Naive thymus-derived CD4-positive, alpha-beta T cell (primary cell): ENCODE measurements around the gene TMEM39B. TPM values are rescaled to one million over a fixed set of nuclear protein-coding genes. Genes with fewer than 3 reads are reported as not detected.
"Not testable (repeated sequence)": the region's sequence is repeated elsewhere in the genome, so short reads cannot be mapped to it uniquely, and the experiment has no call there.

Experiments used
- ATAC-seq: fragments of 150-1000 bp; cut with Tn5 transposase; 2 replicates; pipeline ENCODE4 v1.10.0; 2021; ENCODE audit warnings: mild to moderate bottlenecking, moderate library complexity
- CTCF ChIA-PET: fragments of 350-600 bp; sonication (Branson Sonifier 250); formaldehyde crosslinking; loops from one replicate; lab custom pipeline; 2021; ENCODE audit warnings: antibody characterized with exemption; lab: Charles Lee
- POLR2A ChIA-PET: fragments of 350-600 bp; sonication (Branson Sonifier 250); formaldehyde crosslinking; loops from one replicate; lab custom pipeline; 2021; ENCODE audit warnings: antibody characterized with exemption, inconsistent platforms; lab: Charles Lee
- DNase-seq, 9 donors: peaks; one replicate each; pipeline versions ENCODE4 v3.0.0 to v3.0.0-alpha.2; 2020 to 2022; ENCODE audit warnings: mixed read lengths in 1 of 9
- H3K27ac ChIP-seq: one replicate; pipeline ENCODE4 v1.7.0; 2013; ENCODE audit warnings: mild to moderate bottlenecking, low read depth, low read length, moderate library complexity
- H3K27me3 ChIP-seq, 2 donors: one replicate each; pipeline ENCODE4 v1.7.0; 2013; ENCODE audit warnings: low read length in 2 of 2, mild to moderate bottlenecking in 2 of 2, moderate library complexity in 2 of 2; ENCODE audit not compliant: control insufficient read depth in 2 of 2, insufficient read depth in 2 of 2
- H3K36me3 ChIP-seq, 3 experiments: 1 replicate in 2 of 3; 2 replicates in 1 of 3; pipeline ENCODE4 v1.7.0; 2013; ENCODE audit warnings: low read length in 3 of 3, mild to moderate bottlenecking in 3 of 3, moderate library complexity in 1 of 3; ENCODE audit not compliant: insufficient read depth in 3 of 3, control insufficient read depth in 2 of 3
- H3K4me1 ChIP-seq, 2 donors: one replicate each; pipeline ENCODE4 v1.7.0; 2013; ENCODE audit warnings: low read length in 2 of 2, mild to moderate bottlenecking in 2 of 2, moderate library complexity in 1 of 2; ENCODE audit not compliant: control insufficient read depth in 2 of 2, insufficient read depth in 2 of 2
- H3K4me3 ChIP-seq: 2 replicates; pipeline ENCODE4 v1.7.0; 2013; ENCODE audit warnings: mild to moderate bottlenecking, low read length
- H3K9me3 ChIP-seq, 3 experiments: 1 replicate in 2 of 3; 2 replicates in 1 of 3; pipeline ENCODE4 v1.7.0; 2013; ENCODE audit warnings: low read length in 3 of 3; ENCODE audit not compliant: control insufficient read depth in 2 of 3
- H3K27ac Mint-ChIP-seq, 9 donors: one replicate each; pipeline ENCODE4 v1.8.0; 2020 to 2022; ENCODE audit warnings: mixed read lengths in 9 of 9, mild to moderate bottlenecking in 8 of 9, moderate library complexity in 5 of 9, inconsistent platforms in 2 of 9
- H3K27me3 Mint-ChIP-seq, 5 donors: one replicate each; pipeline ENCODE4 v1.8.0; 2021 to 2022; ENCODE audit warnings: mixed read lengths in 5 of 5, mild to moderate bottlenecking in 1 of 5
- H3K36me3 Mint-ChIP-seq, 5 donors: one replicate each; pipeline ENCODE4 v1.8.0; 2020 to 2022; ENCODE audit warnings: mixed read lengths in 5 of 5, mild to moderate bottlenecking in 3 of 5, inconsistent platforms in 1 of 5
- H3K4me1 Mint-ChIP-seq, 7 donors: one replicate each; pipeline ENCODE4 v1.8.0; 2020 to 2022; ENCODE audit warnings: mixed read lengths in 7 of 7, mild to moderate bottlenecking in 3 of 7, inconsistent platforms in 1 of 7
- H3K4me3 Mint-ChIP-seq, 10 donors: one replicate each; pipeline ENCODE4 v1.8.0; 2020 to 2022; ENCODE audit warnings: mild to moderate bottlenecking in 10 of 10, mixed read lengths in 10 of 10, moderate library complexity in 6 of 10, inconsistent platforms in 2 of 10
- H3K9me3 Mint-ChIP-seq, 11 donors: one replicate each; pipeline ENCODE4 v1.8.0; 2020 to 2022; ENCODE audit warnings: mixed read lengths in 11 of 11, mild to moderate bottlenecking in 4 of 11, inconsistent platforms in 1 of 11, moderate library complexity in 1 of 11
- intact Hi-C, 2 donors: fragments of 100-400 bp; cut with micrococcal nuclease; formaldehyde crosslinking; loops; one replicate each; pipeline ENCODE4 v1.15.1; 2023
- polyA plus RNA-seq, 2 donors: library from polyadenylated mRNA; unstranded; fragments of 300-500 nt; fragmentation: Illumina TruSeq; gene quantifications; one replicate each; pipeline ENCODE4 v1.2.3, GENCODE V29; 2021
- total RNA-seq, 6 experiments: library from RNA in 5 of 6; stranded (reverse) in 5 of 6; gene quantifications; 1 replicate in 5 of 6; 2 replicates in 1 of 6; pipeline ENCODE4 v1.2.3 and lab custom pipeline; 2021 to 2026

Gene TMEM39B
- total and polyA plus RNA-seq, 7 experiments from 2014 or later = 2.7 to 35.9 (median 17.4) TPM

DNA sequence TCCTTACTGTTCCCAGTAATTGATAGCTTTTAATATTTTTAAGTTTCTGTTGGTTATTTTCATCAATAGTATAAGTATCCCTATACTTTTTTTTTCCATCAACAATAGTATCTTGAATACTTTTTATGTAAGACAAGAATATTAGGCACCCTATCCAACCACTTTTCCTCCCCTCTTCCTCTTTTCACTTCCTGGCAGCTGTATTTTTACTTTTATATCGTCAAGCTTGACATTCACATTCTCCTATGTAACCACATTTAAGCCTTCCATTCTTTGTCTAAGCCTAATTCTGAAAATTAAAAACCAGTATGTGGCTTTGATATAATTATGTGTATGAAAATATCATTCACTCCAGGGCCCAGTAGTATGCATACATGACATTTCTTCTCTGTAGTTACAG, 9.3 kb downstream of the TMEM39B start:
- intact Hi-C loops = no loop called here

DNA sequence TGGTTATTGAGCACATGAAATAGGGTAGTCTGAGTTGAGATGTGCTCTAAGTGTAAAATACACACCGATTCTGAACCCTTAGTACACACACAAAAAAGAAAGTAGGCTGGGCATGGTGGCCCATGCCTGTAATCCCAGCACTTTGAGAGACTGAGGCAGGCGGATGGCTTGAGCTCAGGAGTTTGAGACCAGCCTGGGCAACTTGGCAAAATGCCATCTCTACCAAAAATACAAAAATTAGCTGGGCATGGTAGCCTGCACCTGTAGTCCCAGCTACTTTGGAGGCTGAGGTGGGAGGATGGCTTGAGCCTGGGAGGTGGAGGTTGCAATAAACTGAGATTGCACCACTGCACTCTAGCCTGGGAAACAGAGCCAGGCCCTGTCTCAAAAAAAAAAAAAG, 13.6 kb downstream of the TMEM39B start:
- H3K36me3 ChIP-seq = peaks cover 0 to 46% (median 0%) of the 10 kb centered on the region in 3 experiments
- H3K27me3 Mint-ChIP-seq, H3K4me3 Mint-ChIP-seq, H3K4me3 ChIP-seq, H3K27ac ChIP-seq, CTCF ChIA-PET, H3K9me3 Mint-ChIP-seq, H3K9me3 ChIP-seq, H3K4me1 ChIP-seq, intact Hi-C loops, ATAC-seq, DNase-seq, H3K27me3 ChIP-seq: not testable (repeated sequence)
- peaks cover 0 to 32% (median 24%) of the 10 kb centered on the region in 5 donors for H3K36me3 Mint-ChIP-seq
- POLR2A ChIA-PET = interaction anchor here (0.6 to 1.4 kb wide), 2 partner anchors 25 to 51 kb away, joined by 3 to 4 read pairs; no protein-coding TSS in a partner anchor
- peaks cover 3 to 13% (median 11%) of the 10 kb centered on the region in 7 donors for H3K4me1 Mint-ChIP-seq
- H3K27ac Mint-ChIP-seq = peak overlapping the region in 1 of 9 donors; percentile 28

More for the DNA sequence above, 9.3 kb downstream of the TMEM39B start:
- ATAC-seq = no peak
- Histone ChIP-seq H3K4me1 (no peaks in the 10 kb centered on the region), H3K36me3 (peaks cover 0 to 50% (median 6%) of the 10 kb centered on the region in 3 experiments), H3K27ac (no peak overlapping the region), H3K9me3 (no peaks in the 10 kb centered on the region), H3K27me3 (no peaks in the 10 kb centered on the region), H3K4me3 (no peak overlapping the region)
- ChIA-PET POLR2A (interaction anchor here (0.6 to 1.2 kb wide), 4 partner anchors 9 to 66 kb away, joined by 3 to 4 read pairs (median 4); partner anchors contain the start of gene TMEM39B), CTCF (interaction anchor here (0.6 to 1.0 kb wide), 2 partner anchors 16 to 278 kb away, joined by 3 to 4 read pairs; no protein-coding TSS in a partner anchor)
- Mint-ChIP-seq H3K27me3 (no peaks in the 10 kb centered on the region), H3K27ac (peak overlapping the region in 3 of 9 donors; percentile 29 to 50 (median 46)), H3K4me3 (no peak overlapping the region), H3K9me3 (no peaks in the 10 kb centered on the region), H3K36me3 (peaks cover 7 to 38% (median 31%) of the 10 kb centered on the region in 5 donors), H3K4me1 (peaks cover 4 to 19% (median 15%) of the 10 kb centered on the region in 7 donors)
- DNase-seq = no peak

DNA sequence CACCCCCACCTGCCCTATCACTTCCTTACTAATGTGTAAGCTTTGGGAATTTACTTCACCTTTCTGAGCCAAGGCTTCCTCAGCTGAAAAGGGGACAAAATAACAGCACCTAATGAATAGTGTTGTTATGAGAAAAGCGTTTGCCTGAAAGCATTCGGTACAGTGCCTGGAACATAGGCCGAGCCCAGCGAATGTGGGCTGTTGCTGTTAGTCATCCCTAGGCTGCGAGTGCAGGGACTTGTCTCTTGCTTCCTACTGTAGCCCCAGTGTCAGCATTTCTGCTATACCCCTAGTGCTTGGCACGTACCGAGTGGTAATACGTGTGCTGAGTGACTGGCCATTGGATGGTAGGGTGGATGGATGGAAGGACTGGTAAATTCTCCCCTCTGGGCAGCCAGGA, 18.4 kb downstream of the TMEM39B start:
- Histone ChIP-seq H3K36me3 (peaks cover 0 to 68% (median 10%) of the 10 kb centered on the region in 3 experiments), H3K4me3 (no peak overlapping the region), H3K27ac (no peak overlapping the region), H3K27me3 (no peaks in the 10 kb centered on the region), H3K4me1 (no peaks in the 10 kb centered on the region), H3K9me3 (no peaks in the 10 kb centered on the region)
- CTCF ChIA-PET = interaction anchor here (0.5 kb wide), 1 partner anchor 32 kb away, joined by 4 read pairs; no protein-coding TSS in a partner anchor
- H3K9me3 Mint-ChIP-seq = peaks cover 0 to 1% (median 0%) of the 10 kb centered on the region in 11 donors
- no peak for ATAC-seq
- intact Hi-C loops = no loop called here
- no peak overlapping the region for H3K27ac Mint-ChIP-seq
- H3K4me3 Mint-ChIP-seq = no peak overlapping the region
- no peak for DNase-seq
- peaks cover 0 to 3% (median 0%) of the 10 kb centered on the region in 7 donors for H3K4me1 Mint-ChIP-seq
- no peaks in the 10 kb centered on the region for H3K27me3 Mint-ChIP-seq
- peaks cover 4 to 42% (median 12%) of the 10 kb centered on the region in 5 donors for H3K36me3 Mint-ChIP-seq
- POLR2A ChIA-PET = interaction anchor here (0.9 kb wide), 1 partner anchor 17 kb away, joined by 4 read pairs; the partner anchor contains the start of gene KPNA6

DNA sequence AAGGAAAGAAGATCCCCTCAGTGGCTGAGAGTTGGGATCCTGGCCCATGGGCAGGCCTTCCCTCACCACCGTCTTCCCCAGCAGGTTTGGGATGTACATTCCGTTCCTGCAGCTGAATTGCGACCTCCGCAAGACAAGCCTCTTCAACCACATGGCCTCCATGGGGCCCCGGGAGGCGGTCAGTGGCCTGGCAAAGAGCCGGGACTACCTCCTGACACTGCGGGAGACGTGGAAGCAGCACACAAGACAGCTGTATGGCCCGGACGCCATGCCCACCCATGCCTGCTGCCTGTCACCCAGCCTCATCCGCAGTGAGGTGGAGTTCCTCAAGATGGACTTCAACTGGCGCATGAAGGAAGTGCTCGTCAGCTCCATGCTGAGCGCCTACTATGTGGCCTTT, 18.9 kb downstream of the TMEM39B start:
- H3K36me3 Mint-ChIP-seq = peaks cover 4 to 41% (median 12%) of the 10 kb centered on the region in 5 donors
- H3K9me3 ChIP-seq = no peaks in the 10 kb centered on the region
- intact Hi-C loops = no loop called here
- peaks cover 0 to 3% (median 0%) of the 10 kb centered on the region in 7 donors for H3K4me1 Mint-ChIP-seq
- no peaks in the 10 kb centered on the region for H3K27me3 Mint-ChIP-seq
- peaks cover 0 to 68% (median 13%) of the 10 kb centered on the region in 3 experiments for H3K36me3 ChIP-seq
- no peaks in the 10 kb centered on the region for H3K4me1 ChIP-seq
- CTCF ChIA-PET = no interaction called here
- no peak overlapping the region for H3K4me3 ChIP-seq
- ATAC-seq = no peak
- H3K9me3 Mint-ChIP-seq = peaks cover 0 to 1% (median 0%) of the 10 kb centered on the region in 11 donors
- DNase-seq = no peak
- no peaks in the 10 kb centered on the region for H3K27me3 ChIP-seq
- POLR2A ChIA-PET = interaction anchor here (0.9 to 1.1 kb wide), 2 partner anchors 17 to 19 kb away, joined by 3 to 4 read pairs; partner anchors contain the start of genes KPNA6 and TMEM39B
- no peak overlapping the region for H3K4me3 Mint-ChIP-seq
- no peak overlapping the region for H3K27ac ChIP-seq
- no peak overlapping the region for H3K27ac Mint-ChIP-seq

DNA sequence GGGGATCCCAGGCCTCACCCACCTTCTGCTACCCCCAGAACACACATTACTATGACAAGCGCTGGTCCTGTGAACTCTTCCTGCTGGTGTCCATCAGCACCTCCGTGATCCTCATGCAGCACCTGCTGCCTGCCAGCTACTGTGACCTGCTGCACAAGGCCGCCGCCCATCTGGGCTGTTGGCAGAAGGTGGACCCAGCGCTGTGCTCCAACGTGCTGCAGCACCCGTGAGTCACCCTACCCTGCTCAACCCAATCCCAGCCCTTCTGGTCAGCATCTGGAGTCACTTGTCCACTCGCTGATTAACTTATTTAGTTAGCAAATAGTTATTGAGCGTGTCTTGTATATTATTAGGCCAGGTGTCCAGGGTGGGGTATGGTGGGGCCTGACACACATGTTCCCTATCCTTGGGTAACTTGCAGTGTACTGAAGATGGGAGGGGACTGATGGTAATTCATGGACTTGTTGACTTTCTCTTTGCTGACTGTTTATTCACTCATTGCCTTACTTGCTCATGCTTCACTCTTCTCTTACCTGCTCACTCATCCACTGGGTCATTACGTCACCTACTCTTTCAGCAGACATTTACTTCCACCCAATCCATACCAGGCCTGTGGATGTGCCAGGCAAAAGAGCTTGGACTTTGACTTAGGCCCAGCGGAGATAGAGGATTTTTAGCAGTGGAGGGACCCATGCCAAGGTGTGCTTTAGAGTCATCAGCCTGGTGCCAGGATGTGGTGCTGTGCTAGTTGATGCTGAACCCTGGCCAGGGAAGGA, 22.2 kb downstream of the TMEM39B start:
- ChIA-PET CTCF (no interaction called here), POLR2A (no interaction called here)
- H3K36me3 Mint-ChIP-seq = peaks cover 4 to 49% (median 11%) of the 10 kb centered on the region in 5 donors
- H3K27me3 Mint-ChIP-seq = no peaks in the 10 kb centered on the region
- no peak for ATAC-seq
- H3K9me3 ChIP-seq = no peaks in the 10 kb centered on the region
- no peaks in the 10 kb centered on the region for H3K4me1 ChIP-seq
- no peak for DNase-seq
- peaks cover 0 to 81% (median 15%) of the 10 kb centered on the region in 3 experiments for H3K36me3 ChIP-seq
- no peak overlapping the region for H3K4me3 Mint-ChIP-seq
- H3K4me1 Mint-ChIP-seq = no peaks in the 10 kb centered on the region
- H3K9me3 Mint-ChIP-seq = peaks cover 0 to 1% (median 0%) of the 10 kb centered on the region in 11 donors
- H3K27me3 ChIP-seq = no peaks in the 10 kb centered on the region
- no peak overlapping the region for H3K27ac Mint-ChIP-seq
- no peak overlapping the region for H3K27ac ChIP-seq
- intact Hi-C loops = no loop called here
- H3K4me3 ChIP-seq = no peak overlapping the region

DNA sequence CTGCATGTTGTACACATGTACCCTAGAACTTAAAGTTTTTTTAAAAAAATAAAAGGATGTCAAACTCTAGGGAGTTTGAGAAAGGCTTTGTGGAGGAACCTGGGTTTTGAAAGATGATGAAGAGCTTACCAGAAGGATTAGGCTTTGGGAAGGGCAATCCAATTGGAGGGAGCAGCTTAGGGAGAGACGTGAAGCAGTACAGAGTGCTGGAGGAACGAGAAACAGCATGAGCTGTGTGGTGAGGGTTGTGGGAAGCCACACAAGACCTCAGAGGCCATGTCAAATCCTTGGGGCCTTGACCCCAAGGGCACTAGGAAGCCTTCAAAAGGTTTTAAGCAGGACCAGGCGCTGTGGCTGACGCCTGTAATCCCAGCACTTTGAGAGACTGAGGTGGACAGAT, 26.7 kb downstream of the TMEM39B start:
- Histone ChIP-seq H3K4me1 (no peaks in the 10 kb centered on the region), H3K36me3 (peaks cover 0 to 75% (median 12%) of the 10 kb centered on the region in 3 experiments), H3K27ac (no peak overlapping the region), H3K4me3 (no peak overlapping the region), H3K27me3 (no peaks in the 10 kb centered on the region), H3K9me3 (no peaks in the 10 kb centered on the region)
- Mint-ChIP-seq H3K36me3 (peaks cover 4 to 47% (median 16%) of the 10 kb centered on the region in 5 donors), H3K27me3 (no peaks in the 10 kb centered on the region), H3K9me3 (peaks cover 0 to 1% (median 0%) of the 10 kb centered on the region in 11 donors), H3K4me1 (peaks cover 0 to 5% (median 0%) of the 10 kb centered on the region in 7 donors), H3K4me3 (no peak overlapping the region), H3K27ac (peak overlapping the region in 1 of 9 donors; percentile 32)
- CTCF ChIA-PET = no interaction called here
- no peak for ATAC-seq
- DNase-seq = no peak
- POLR2A ChIA-PET = interaction anchor here (1.2 kb wide), 1 partner anchor 8 kb away, joined by 4 read pairs; the partner anchor contains the start of gene KPNA6
- intact Hi-C loops = no loop called here
